H1 (cell line): ENCODE results near the gene DGKK. TPM values are rescaled to one million over a fixed set of nuclear protein-coding genes. Genes with fewer than 3 reads are reported as not detected.

Source experiments
- CTCF ChIA-PET: fragments of 300-600 bp; sonication (Branson Sonifier 250); formaldehyde crosslinking; loops from one replicate; lab custom pipeline; 2021; ENCODE audit not compliant: partially characterized antibody; lab: Charles Lee
- POLR2A ChIA-PET: fragments of 300-600 bp; sonication (Branson Sonifier 250); formaldehyde crosslinking; loops from one replicate; lab custom pipeline; 2021; ENCODE audit warnings: inconsistent platforms; ENCODE audit not compliant: partially characterized antibody; lab: Charles Lee
- DNase-seq, 2 experiments: peaks; one replicate each; pipeline versions ENCODE4 v3.0.0 to v3.0.0-alpha.2; 2010 to 2022; ENCODE audit warnings: low spot score in 2 of 2, low read depth in 1 of 2, mixed read lengths in 1 of 2
- FAIRE-seq: peaks from 2 replicates; lab custom pipeline; 2011; peaks lifted over from hg19 to GRCh38; lab: Jason Lieb, UNC
- H2AFZ ChIP-seq: 2 replicates; pipeline ENCODE4 v1.8.1; 2012; ENCODE audit warnings: low read length, inconsistent platforms
- H2AK5ac ChIP-seq: 2 replicates; pipeline ENCODE4 v1.6.1; 2013; ENCODE audit warnings: low read depth, low read length
- H2BK120ac ChIP-seq: replicated peaks from 2 replicates; pipeline ENCODE3; 2013; ENCODE audit warnings: low read depth, low read length, inconsistent platforms
- H2BK12ac ChIP-seq: 2 replicates; pipeline ENCODE4 v1.6.1; 2013; ENCODE audit warnings: low read depth, low read length
- H2BK15ac ChIP-seq: 2 replicates; pipeline ENCODE4 v1.6.1; 2013; ENCODE audit warnings: low read length
- H2BK20ac ChIP-seq: 2 replicates; pipeline ENCODE4 v1.6.1; 2013; ENCODE audit warnings: low read length
- H2BK5ac ChIP-seq: 2 replicates; pipeline ENCODE4 v1.6.1; 2013; ENCODE audit warnings: low read depth, low read length
- H3K14ac ChIP-seq: 2 replicates; pipeline ENCODE4 v1.6.1; 2013; ENCODE audit warnings: inconsistent platforms; ENCODE audit not compliant: insufficient read length
- H3K18ac ChIP-seq: 2 replicates; pipeline ENCODE4 v1.6.1; 2013; ENCODE audit warnings: low read length; ENCODE audit errors: extremely low read depth
- H3K23ac ChIP-seq: 2 replicates; pipeline ENCODE4 v1.6.1; 2013; ENCODE audit warnings: inconsistent platforms; ENCODE audit not compliant: insufficient read length
- H3K23me2 ChIP-seq: 2 replicates; pipeline ENCODE4 v1.6.1; 2013; ENCODE audit warnings: low read depth, low read length
- H3K27ac ChIP-seq: 2 replicates; pipeline ENCODE4 v1.6.1; 2011; ENCODE audit warnings: low read depth, low read length, inconsistent platforms
- H3K27me3 ChIP-seq, 4 experiments: replicated peaks in 1 of 4; 1 replicate in 1 of 4; 2 replicates in 3 of 4; pipeline versions ENCODE4 v1.6.1 to v1.8.1; 2011 to 2013; ENCODE audit warnings: low read length in 3 of 4, mild to moderate bottlenecking in 3 of 4, inconsistent platforms in 2 of 4, mixed read lengths in 2 of 4, moderate library complexity in 1 of 4; ENCODE audit not compliant: control insufficient read depth in 3 of 4, insufficient read depth in 3 of 4; ENCODE audit errors: extremely low read depth in 1 of 4
- H3K36me3 ChIP-seq, 4 experiments: 2 replicates each; pipeline versions ENCODE4 v1.6.1 to v1.8.1; 2011 to 2013; ENCODE audit warnings: mild to moderate bottlenecking in 4 of 4, low read length in 3 of 4, moderate library complexity in 2 of 4, control low read depth in 1 of 4, inconsistent platforms in 1 of 4; ENCODE audit not compliant: insufficient read depth in 4 of 4, control insufficient read depth in 2 of 4
- H3K4ac ChIP-seq: replicated peaks from 2 replicates; pipeline ENCODE3; 2013; ENCODE audit warnings: low read length, low read depth, mixed read lengths, inconsistent platforms; ENCODE audit not compliant: insufficient read length
- H3K4me1 ChIP-seq, 4 experiments: replicated peaks in 1 of 4; 1 replicate in 1 of 4; 2 replicates in 3 of 4; pipeline versions ENCODE4 v1.6.1 to v1.8.1; 2011 to 2013; ENCODE audit warnings: low read length in 3 of 4, inconsistent platforms in 2 of 4, mixed read lengths in 1 of 4; ENCODE audit not compliant: insufficient read depth in 4 of 4, control insufficient read depth in 3 of 4
- H3K4me2 ChIP-seq, 2 experiments: 2 replicates each; pipeline versions ENCODE4 v1.6.1 to v1.8.1; 2011 to 2013; ENCODE audit warnings: low read depth in 2 of 2, low read length in 2 of 2, control low read depth in 1 of 2, inconsistent platforms in 1 of 2, mild to moderate bottlenecking in 1 of 2; ENCODE audit not compliant: insufficient read depth in 1 of 2
- H3K4me3 ChIP-seq, 4 experiments: fragments of 200-600, 300-600 bp in 1 of 4; sonication (generic), shearing (Covaris generic), sonication (Bioruptor Twin) in 1 of 4; 2 replicates each; pipeline versions ENCODE4 v1.5.1 to v1.8.1; 2011 to 2016; ENCODE audit warnings: low read length in 4 of 4, low read depth in 3 of 4, control low read depth in 2 of 4, inconsistent platforms in 2 of 4, mild to moderate bottlenecking in 2 of 4, mixed read lengths in 1 of 4, moderate library complexity in 1 of 4; ENCODE audit not compliant: insufficient read depth in 2 of 4; ENCODE audit errors: extremely low read depth in 1 of 4
- H3K56ac ChIP-seq: replicated peaks from 2 replicates; pipeline ENCODE3; 2013; ENCODE audit warnings: low read depth, mild to moderate bottlenecking, mixed read lengths, low read length, inconsistent platforms; ENCODE audit not compliant: insufficient read length
- H3K79me1 ChIP-seq: 2 replicates; pipeline ENCODE4 v1.6.1; 2013; ENCODE audit warnings: low read depth, low read length, control low read depth
- H3K79me2 ChIP-seq, 2 experiments: 2 replicates each; pipeline versions ENCODE4 v1.6.1 to v1.8.1; 2012 to 2013; ENCODE audit warnings: low read length in 2 of 2, mild to moderate bottlenecking in 2 of 2, inconsistent platforms in 1 of 2; ENCODE audit not compliant: insufficient read depth in 2 of 2, control insufficient read depth in 1 of 2
- H3K9ac ChIP-seq, 4 experiments: replicated peaks in 1 of 4; 1 replicate in 1 of 4; 2 replicates in 3 of 4; pipeline versions ENCODE4 v1.6.1 to v1.8.1; 2011 to 2013; ENCODE audit warnings: low read depth in 3 of 4, low read length in 3 of 4, control low read depth in 2 of 4, mild to moderate bottlenecking in 2 of 4, moderate library complexity in 2 of 4, inconsistent platforms in 1 of 4; ENCODE audit errors: extremely low read depth in 1 of 4
- H3K9me3 ChIP-seq, 2 experiments: 2 replicates each; pipeline versions ENCODE4 v1.6.1 to v1.8.1; 2012 to 2013; ENCODE audit warnings: mild to moderate bottlenecking in 2 of 2, moderate library complexity in 2 of 2, control low read depth in 1 of 2, inconsistent platforms in 1 of 2, low read depth in 1 of 2, low read length in 1 of 2, mixed read lengths in 1 of 2; ENCODE audit not compliant: insufficient read depth in 2 of 2
- H4K20me1 ChIP-seq, 2 experiments: replicated peaks in 1 of 2; 2 replicates each; pipeline versions ENCODE3 to v1.8.1; 2011 to 2013; ENCODE audit warnings: inconsistent platforms in 2 of 2, low read length in 2 of 2, mild to moderate bottlenecking in 1 of 2; ENCODE audit not compliant: insufficient read depth in 2 of 2, control insufficient read depth in 1 of 2
- H4K5ac ChIP-seq: 2 replicates; pipeline ENCODE4 v1.6.1; 2013; ENCODE audit warnings: low read length, low read depth, mixed read lengths, inconsistent platforms; ENCODE audit not compliant: insufficient read length
- H4K8ac ChIP-seq: 2 replicates; pipeline ENCODE4 v1.8.0; 2013; ENCODE audit warnings: mild to moderate bottlenecking, moderate library complexity, low read length, inconsistent platforms; ENCODE audit not compliant: insufficient read depth; ENCODE audit errors: extremely low read depth
- H4K91ac ChIP-seq: replicated peaks from 2 replicates; pipeline ENCODE3; 2013; ENCODE audit warnings: low read length, mixed read lengths, inconsistent platforms; ENCODE audit not compliant: insufficient read length
- CHD1 ChIP-seq: IDR thresholded peaks from 2 replicates; pipeline ENCODE4 v1.6.1; 2012; ENCODE audit warnings: low read depth, low read length, improper control_type of control experiment
- CTCF ChIP-seq, 3 experiments: IDR thresholded peaks; 1 replicate in 2 of 3; 2 replicates in 1 of 3; pipeline versions ENCODE4 v1.5.1 to v1.6.1; 2011; ENCODE audit warnings: low read length in 3 of 3, mild to moderate bottlenecking in 3 of 3, inconsistent platforms in 2 of 3, low read depth in 1 of 3, moderate library complexity in 1 of 3; ENCODE audit not compliant: insufficient read depth in 1 of 3; ENCODE audit errors: control extremely low read depth in 1 of 3
- MAFK ChIP-seq: IDR thresholded peaks from 2 replicates; pipeline ENCODE4 v1.6.1; 2012; ENCODE audit warnings: low read depth, mild to moderate bottlenecking, improper control_type of control experiment, low read length
- RAD21 ChIP-seq, 2 experiments: IDR thresholded peaks in 1 of 2; conservative IDR thresholded peaks in 1 of 2; 2 replicates each; pipeline ENCODE4 v1.6.1; 2011; ENCODE audit warnings: low read depth in 2 of 2, low read length in 2 of 2, improper control_type of control experiment in 1 of 2, inconsistent platforms in 1 of 2, mild to moderate bottlenecking in 1 of 2, moderate library complexity in 1 of 2
- RFX5 ChIP-seq: IDR thresholded peaks from 2 replicates; pipeline ENCODE4 v1.6.1; 2011; ENCODE audit warnings: low read depth, low read length, improper control_type of control experiment, borderline replicate concordance
- SAP30 ChIP-seq: fragments of 300-600 bp; sonication (generic); IDR thresholded peaks from 2 replicates; pipeline ENCODE4 v1.7.1; 2012; ENCODE audit warnings: low read length, moderate library complexity, mild to moderate bottlenecking, inconsistent platforms; ENCODE audit not compliant: insufficient read depth, insufficient replicate concordance
- SP4 ChIP-seq: IDR thresholded peaks from 2 replicates; pipeline ENCODE4 v1.6.1; 2012; ENCODE audit warnings: low read length, inconsistent platforms
- TAF7 ChIP-seq: optimal IDR thresholded peaks from 2 replicates; pipeline ENCODE3; 2011; ENCODE audit warnings: low read depth, mild to moderate bottlenecking, inconsistent platforms, low read length, moderate library complexity, borderline replicate concordance
- USF2 ChIP-seq: IDR thresholded peaks from 2 replicates; pipeline ENCODE4 v1.6.1; 2011; ENCODE audit warnings: low read length, improper control_type of control experiment
- WGBS, 2 experiments: shearing (Covaris generic) in 1 of 2; methylation state at CpG; one replicate each; pipeline versions ENCODE4 v1.1.6 to v1.1.7; 2013 to 2015; ENCODE audit warnings: low lambda C conversion rate in 2 of 2, mixed read lengths in 2 of 2, inconsistent platforms in 1 of 2, low coverage in 1 of 2, missing lambda C conversion rate in 1 of 2; ENCODE audit not compliant: insufficient replicate concordance in 2 of 2, insufficient coverage in 1 of 2, insufficient read length in 1 of 2; ENCODE audit errors: extremely low coverage in 1 of 2, missing lambda C conversion rate in 1 of 2; 5-methylcytosine and 5-hydroxymethylcytosine counted together
- polyA plus RNA-seq, 7 experiments: library from polyadenylated mRNA; depleted of rRNA in 3 of 7; stranded (reverse) in 5 of 7; unstranded in 2 of 7; fragments of >200 nt in 5 of 7; fragments of 200-250 nt in 2 of 7; gene quantifications; 1 replicate in 5 of 7; 2 replicates in 1 of 7; 4 replicates in 1 of 7; pipeline versions ENCODE4 v1.2.1 to v1.2.3, GENCODE V29; 2011 to 2013; ENCODE audit warnings: missing spikeins in 2 of 7, mixed read lengths in 2 of 7
- total RNA-seq: library from RNA; stranded (reverse); fragmentation: NEBNext Ultra II Directional; extraction: Animal tissue kit (Norgen Biotek cat#: 25700); gene quantifications from 2 replicates; pipeline ENCODE4 v1.2.1, GENCODE V29; 2021

DGKK gene
- total and polyA plus RNA-seq, 2 of the 8 experiments (the other 6 are each of a cell fraction or from before 2014, with no cell fraction given): 4.9 to 19.2 TPM

- peaks cover 1 to 17% (median 11%) of the 10 kb centered on the region in 4 experiments; a peak in 6 of 7 replicates for H3K27me3 ChIP-seq
- H3K4me1 ChIP-seq: no peaks in the 10 kb centered on the region
- FAIRE-seq: no peak
- H3K4ac ChIP-seq: no peak overlapping the region
- H3K56ac ChIP-seq: no peak overlapping the region
- H3K23ac ChIP-seq: no peak overlapping the region
- CTCF ChIA-PET: no interaction called here
- no peaks in the 10 kb centered on the region for H3K79me1 ChIP-seq
- peaks cover 3% of the 10 kb centered on the region; the same call in 1 of the 2 replicates for H3K23me2 ChIP-seq
- no peak for TF ChIP-seq TAF7
- no peak for TF ChIP-seq RAD21 (IDR thresholded peaks at IDR 0.05 in 1 of 2, conservative IDR thresholded peaks at IDR 0.05 in 1 of 2; ENCODE audit: low read depth in 2 of 2, low read length in 2 of 2)
- no peak for TF ChIP-seq RFX5
- no peak for TF ChIP-seq SAP30
- TF ChIP-seq MAFK: no peak
- no peak for TF ChIP-seq USF2
- no peak for TF ChIP-seq CHD1
- no peak for TF ChIP-seq SP4
- no peak for TF ChIP-seq CTCF (IDR thresholded peaks at IDR 0.05; ENCODE audit: control extremely low read depth in 1 of 3, insufficient read depth in 1 of 3, low read depth in 1 of 3, low read length in 3 of 3)
- no peak overlapping the region for H2BK15ac ChIP-seq
- no peak overlapping the region for H2BK12ac ChIP-seq
- WGBS, 2 experiments: 77 to 100% methylated on average over 1 to 5 of the region's 5 CpGs
- no peaks in the 10 kb centered on the region for H3K79me2 ChIP-seq
- POLR2A ChIA-PET: interaction anchor here (1.6 kb wide), 1 partner anchor 10 kb away, joined by 3 read pairs; no protein-coding TSS in a partner anchor
- H4K20me1 ChIP-seq: no peaks in the 10 kb centered on the region
- H3K27ac ChIP-seq: no peak overlapping the region
- H3K14ac ChIP-seq: no peak overlapping the region
- no peak overlapping the region for H3K18ac ChIP-seq
- H3K9me3 ChIP-seq: no peaks in the 10 kb centered on the region
- no peak overlapping the region for H3K4me3 ChIP-seq
- no peak overlapping the region for H4K91ac ChIP-seq
- DNase-seq: no peak
- H2BK120ac ChIP-seq: no peak overlapping the region
- H3K36me3 ChIP-seq: no peaks in the 10 kb centered on the region
- no peak overlapping the region for H4K5ac ChIP-seq
- H4K8ac ChIP-seq: no peak overlapping the region
- H2BK5ac ChIP-seq: no peak overlapping the region
- H3K4me2 ChIP-seq: no peak overlapping the region
- H2AK5ac ChIP-seq: no peak overlapping the region
- no peak overlapping the region for H3K9ac ChIP-seq
- H2BK20ac ChIP-seq: no peak overlapping the region
- no peak overlapping the region for H2AFZ ChIP-seq
These were observed 4.6 kb upstream of the DGKK start for GRCh38 chrX:50475208-50475607.
